ENCODE results near the gene DCDC2B.

DNA sequence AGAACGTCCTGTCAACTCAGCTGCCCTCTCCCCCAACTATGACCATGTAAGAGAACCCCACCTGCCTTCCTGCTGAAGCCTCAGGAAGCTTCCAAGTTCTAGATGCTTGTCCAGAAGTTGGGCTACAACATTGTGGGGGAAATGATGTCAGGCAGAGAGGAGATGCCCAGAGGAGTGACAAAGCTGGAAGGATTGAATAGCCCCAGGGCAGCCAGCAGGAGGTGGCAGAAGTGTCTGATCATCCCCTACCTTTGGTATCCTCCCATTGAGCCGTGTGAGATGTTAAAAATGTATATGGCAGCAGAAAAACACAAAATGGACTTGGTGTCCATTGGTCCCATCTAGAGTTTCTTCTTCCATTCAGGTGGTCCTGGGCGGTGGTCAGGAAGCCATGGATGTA, 19.9 kb downstream of the DCDC2B start:
- no peak for TF ChIP-seq POLR2AphosphoS5 (IDR thresholded peaks at IDR 0.05; ENCODE audit: low read length)
- TF ChIP-seq, protein P1, sequence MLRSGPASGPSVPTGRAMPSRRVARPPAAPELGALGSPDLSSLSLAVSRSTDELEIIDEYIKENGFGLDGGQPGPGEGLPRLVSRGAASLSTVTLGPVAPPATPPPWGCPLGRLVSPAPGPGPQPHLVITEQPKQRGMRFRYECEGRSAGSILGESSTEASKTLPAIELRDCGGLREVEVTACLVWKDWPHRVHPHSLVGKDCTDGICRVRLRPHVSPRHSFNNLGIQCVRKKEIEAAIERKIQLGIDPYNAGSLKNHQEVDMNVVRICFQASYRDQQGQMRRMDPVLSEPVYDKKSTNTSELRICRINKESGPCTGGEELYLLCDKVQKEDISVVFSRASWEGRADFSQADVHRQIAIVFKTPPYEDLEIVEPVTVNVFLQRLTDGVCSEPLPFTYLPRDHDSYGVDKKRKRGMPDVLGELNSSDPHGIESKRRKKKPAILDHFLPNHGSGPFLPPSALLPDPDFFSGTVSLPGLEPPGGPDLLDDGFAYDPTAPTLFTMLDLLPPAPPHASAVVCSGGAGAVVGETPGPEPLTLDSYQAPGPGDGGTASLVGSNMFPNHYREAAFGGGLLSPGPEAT (IDR thresholded peaks at IDR 0.05; ENCODE audit: low read depth), result no peak
- no peak for TF ChIP-seq CBX5 (IDR thresholded peaks at IDR 0.05; ENCODE audit: low read depth)
- no peak for TF ChIP-seq ZBED1 (IDR thresholded peaks at IDR 0.05; ENCODE audit: borderline replicate concordance)
- TF ChIP-seq, protein P2, sequence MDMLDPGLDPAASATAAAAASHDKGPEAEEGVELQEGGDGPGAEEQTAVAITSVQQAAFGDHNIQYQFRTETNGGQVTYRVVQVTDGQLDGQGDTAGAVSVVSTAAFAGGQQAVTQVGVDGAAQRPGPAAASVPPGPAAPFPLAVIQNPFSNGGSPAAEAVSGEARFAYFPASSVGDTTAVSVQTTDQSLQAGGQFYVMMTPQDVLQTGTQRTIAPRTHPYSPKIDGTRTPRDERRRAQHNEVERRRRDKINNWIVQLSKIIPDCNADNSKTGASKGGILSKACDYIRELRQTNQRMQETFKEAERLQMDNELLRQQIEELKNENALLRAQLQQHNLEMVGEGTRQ (IDR thresholded peaks at IDR 0.05; ENCODE audit: borderline replicate concordance, low read depth, low read length), result no peak
- TF ChIP-seq POLR2A (IDR thresholded peaks at IDR 0.05; ENCODE audit: low read depth, low read length), result no peak
- no peak for TF ChIP-seq SMC3 (IDR thresholded peaks at IDR 0.05; ENCODE audit: borderline replicate concordance, low read length)
- TF ChIP-seq, protein P3, sequence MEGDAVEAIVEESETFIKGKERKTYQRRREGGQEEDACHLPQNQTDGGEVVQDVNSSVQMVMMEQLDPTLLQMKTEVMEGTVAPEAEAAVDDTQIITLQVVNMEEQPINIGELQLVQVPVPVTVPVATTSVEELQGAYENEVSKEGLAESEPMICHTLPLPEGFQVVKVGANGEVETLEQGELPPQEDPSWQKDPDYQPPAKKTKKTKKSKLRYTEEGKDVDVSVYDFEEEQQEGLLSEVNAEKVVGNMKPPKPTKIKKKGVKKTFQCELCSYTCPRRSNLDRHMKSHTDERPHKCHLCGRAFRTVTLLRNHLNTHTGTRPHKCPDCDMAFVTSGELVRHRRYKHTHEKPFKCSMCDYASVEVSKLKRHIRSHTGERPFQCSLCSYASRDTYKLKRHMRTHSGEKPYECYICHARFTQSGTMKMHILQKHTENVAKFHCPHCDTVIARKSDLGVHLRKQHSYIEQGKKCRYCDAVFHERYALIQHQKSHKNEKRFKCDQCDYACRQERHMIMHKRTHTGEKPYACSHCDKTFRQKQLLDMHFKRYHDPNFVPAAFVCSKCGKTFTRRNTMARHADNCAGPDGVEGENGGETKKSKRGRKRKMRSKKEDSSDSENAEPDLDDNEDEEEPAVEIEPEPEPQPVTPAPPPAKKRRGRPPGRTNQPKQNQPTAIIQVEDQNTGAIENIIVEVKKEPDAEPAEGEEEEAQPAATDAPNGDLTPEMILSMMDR (IDR thresholded peaks at IDR 0.05 in 2 of 3, conservative IDR thresholded peaks at IDR 0.05 in 1 of 3; ENCODE audit: control insufficient read depth in 2 of 3, extremely low read depth in 1 of 3, insufficient read depth in 1 of 3, low read depth in 3 of 3, low read length in 3 of 3), result no peak
- no peak for TF ChIP-seq CBX3 (IDR thresholded peaks at IDR 0.05; ENCODE audit: borderline replicate concordance, low read depth)

Data from GM12878 (cell line).